SH-SY5Y (cell line): Measurements from ENCODE around the gene CNOT10.

Experiments used
- GATA2 ChIP-seq: IDR thresholded peaks from 2 replicates; pipeline ENCODE4 v1.6.1; 2011; ENCODE audit warnings: mild to moderate bottlenecking, low read depth, low read length
- GATA3 ChIP-seq: IDR thresholded peaks from 2 replicates; pipeline ENCODE4 v1.6.1; 2011; ENCODE audit warnings: low read depth, mild to moderate bottlenecking, low read length, moderate library complexity

The CNOT10 gene

DNA sequence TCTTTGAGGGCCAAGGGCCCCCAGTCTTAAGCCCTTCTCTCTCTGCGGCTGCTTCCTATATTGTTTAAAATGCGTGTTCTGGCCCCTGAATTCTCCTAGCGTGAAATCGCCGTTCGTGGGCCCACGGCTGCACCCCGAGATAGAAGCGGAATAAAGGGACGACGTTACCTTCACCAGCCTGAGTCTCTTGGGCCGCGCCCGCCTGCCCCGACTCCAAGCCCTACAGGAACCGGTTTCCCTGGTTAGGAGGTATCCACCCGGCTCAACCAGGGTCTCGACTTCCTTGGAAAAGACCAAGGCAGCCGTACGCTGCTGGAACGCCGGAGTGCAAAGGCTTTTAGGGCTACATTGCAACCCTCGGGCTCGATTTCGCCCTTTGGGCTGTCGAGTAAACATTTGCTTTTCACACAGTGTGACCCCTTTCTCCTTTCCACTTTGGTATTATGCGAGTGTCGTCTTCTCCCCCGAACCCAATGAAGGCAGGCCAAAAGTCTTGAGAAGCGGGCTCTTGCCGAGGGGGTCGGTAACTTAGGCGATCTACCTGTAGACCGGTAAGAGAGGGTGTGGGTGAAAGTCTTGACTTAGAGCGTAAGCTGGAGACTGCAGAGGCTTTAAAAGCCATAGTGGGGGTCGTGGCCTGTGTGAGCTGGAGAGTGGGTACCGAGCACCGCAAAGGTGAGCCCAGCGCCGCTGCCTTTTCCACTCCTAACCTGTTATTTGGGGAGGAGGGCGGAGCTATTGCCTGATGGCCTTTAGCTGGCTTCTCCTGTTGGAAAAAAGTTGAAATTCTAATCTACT, 134.8 kb downstream of the CNOT10 start:
- TF ChIP-seq GATA3 = no peak
- TF ChIP-seq GATA2 = no peak

DNA sequence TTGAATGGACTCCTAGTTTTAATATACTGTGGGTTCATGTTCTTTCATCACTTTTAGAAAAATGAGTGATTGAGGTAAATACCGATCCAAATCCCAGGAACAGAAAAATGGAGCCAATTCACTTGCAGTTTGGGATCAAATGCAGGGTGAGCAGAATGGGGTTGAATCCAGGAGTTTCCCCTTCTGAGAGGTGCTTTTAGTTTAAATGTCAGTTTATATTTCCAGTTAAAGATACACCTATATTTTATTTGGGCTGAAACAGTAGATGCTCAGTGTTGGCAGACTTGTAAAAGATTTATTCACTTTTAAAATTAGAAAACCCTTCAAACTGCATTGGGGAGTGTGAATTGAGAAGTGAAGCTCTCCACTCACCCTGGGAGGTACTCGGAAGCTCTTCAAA, 135.4 kb downstream of the CNOT10 start:
- TF ChIP-seq GATA3 (no peak), GATA2 (no peak)

DNA sequence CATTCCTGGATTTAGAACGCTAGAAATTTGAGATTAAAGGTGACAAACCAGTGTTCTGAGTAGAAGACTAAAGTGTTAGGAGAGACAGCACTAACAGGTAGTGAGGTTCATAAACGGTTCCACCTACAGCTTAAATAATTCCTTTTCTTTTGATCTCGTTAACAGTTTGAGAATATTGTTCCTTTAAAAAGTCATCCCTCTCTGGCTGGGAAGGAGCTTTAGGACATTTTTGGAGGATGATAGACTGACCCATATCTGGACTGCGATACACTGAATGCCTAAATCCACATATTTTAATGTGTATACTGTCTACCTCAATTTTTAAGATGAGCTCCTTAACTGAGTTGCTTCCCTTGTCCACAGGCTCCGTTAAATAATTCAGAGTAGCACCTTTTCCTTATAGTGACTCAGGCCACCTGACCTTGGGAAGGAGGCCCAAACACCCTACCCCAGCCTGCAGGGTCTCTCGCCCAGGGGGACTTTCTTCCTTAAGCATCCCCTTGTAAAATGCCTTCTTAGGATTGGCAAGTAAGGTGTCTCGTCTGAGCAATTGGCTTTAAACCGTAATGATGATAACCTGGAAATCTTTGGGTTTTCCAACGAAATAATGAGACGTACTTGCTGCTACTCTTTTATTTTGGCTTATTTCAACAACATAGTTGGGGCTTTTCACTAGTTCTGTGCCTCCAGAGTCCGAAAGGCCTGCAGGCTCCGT, 136.1 kb downstream of the CNOT10 start:
- TF ChIP-seq GATA2 (no peak), GATA3 (no peak)

DNA sequence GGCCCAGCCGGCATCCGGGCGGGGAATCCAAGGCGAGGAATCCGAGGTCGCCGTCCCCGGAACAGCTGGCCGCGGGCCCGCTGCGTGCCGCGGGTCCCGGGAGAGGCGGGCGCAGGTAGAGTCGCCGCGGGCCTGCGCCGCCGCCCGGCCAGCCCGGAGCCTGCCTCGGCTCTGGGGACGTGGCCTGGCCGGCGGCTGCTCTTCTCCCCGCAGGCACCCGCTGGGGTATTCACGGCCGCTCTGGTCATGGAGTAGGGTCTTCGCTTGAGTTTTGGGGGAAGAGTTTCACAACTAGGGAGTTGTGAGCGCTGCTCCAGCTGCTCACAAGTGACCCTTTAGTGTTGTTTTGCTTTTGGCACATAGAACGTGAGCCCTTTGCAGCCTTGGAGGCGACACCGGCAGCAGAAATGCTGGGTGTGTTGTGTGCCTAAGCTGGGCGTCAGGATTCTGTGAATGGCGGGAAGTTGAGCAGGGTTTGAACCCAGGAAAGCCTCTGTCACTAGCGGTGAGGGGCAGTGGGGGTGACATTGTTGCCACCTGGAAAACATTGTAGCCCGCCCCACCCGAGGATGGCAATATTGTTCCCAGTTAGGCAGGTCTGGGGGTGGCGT, 136.8 kb downstream of the CNOT10 start:
- TF ChIP-seq GATA2 = no peak
- TF ChIP-seq GATA3 = no peak

DNA sequence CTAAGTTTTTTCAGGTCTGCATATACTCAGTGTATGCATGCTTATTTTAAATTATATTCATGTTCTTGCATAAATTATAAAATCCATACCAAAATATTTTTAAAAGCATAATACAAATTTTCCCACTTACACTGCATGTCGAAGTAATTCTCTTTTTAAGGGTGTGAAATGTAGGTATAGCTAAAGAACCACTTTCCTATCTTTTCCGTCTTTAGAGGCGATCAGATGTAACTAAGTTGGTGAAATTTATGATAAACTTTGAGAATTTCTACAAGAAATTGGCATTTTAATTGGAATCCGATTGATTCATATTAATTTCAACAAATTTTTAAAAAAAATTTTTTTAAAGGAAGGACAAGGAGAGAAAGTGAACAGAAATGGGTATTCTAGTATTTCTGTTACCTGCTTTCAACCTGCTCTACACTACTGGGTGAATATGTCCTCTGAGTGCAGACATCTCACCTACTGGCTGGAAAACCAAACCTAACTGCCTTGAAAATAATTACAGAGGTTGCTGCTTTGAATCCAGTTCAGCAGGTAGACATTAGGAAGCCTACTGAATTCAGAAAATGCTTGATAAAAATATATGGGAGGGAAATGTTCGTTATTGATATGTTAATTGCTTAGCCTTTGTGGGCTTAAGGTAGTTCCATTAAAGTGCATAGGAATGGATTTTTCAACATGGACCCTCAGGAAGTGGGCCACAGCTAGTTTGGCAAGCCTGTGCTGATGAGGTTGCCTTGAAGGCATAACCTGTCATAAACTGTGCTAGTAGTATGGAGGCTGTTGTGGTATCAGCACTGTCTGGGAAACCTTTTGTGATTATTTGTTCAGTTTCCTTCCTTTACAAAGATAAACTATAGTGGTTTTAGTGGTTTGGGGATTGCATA, 137.9 kb downstream of the CNOT10 start:
- TF ChIP-seq GATA3 = no peak
- no peak for TF ChIP-seq GATA2
